Hindlimb muscle (tissue), 1 donor: ENCODE results near the gene NEU4. TPM values are rescaled to one million over a fixed set of nuclear protein-coding genes. Genes with fewer than 3 reads are reported as not detected.
"Not testable (repeated sequence)": the region's sequence is repeated elsewhere in the genome, so short reads cannot be mapped to it uniquely, and the experiment has no call there.

Experiments used
- DNase-seq: peaks from one replicate; pipeline ENCODE4 v3.0.0-alpha.2; 2013
- polyA plus RNA-seq: library from polyadenylated mRNA; unstranded; fragments of 120-200 nt; gene quantifications from one replicate; pipeline ENCODE4 v1.2.1, GENCODE V29; 2013; ENCODE audit not compliant: insufficient read length

The NEU4 gene
- polyA plus RNA-seq, 1 donor: 6.7 TPM

DNA sequence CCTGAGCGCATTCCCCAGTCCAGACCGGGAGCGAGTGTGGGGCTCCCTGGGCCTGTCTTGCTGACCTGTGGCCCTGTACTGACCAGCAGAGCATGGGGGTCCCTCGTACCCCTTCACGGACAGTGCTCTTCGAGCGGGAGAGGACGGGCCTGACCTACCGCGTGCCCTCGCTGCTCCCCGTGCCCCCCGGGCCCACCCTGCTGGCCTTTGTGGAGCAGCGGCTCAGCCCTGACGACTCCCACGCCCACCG is 5.3 kb downstream of the NEU4 start:
- no peak for DNase-seq

DNA sequence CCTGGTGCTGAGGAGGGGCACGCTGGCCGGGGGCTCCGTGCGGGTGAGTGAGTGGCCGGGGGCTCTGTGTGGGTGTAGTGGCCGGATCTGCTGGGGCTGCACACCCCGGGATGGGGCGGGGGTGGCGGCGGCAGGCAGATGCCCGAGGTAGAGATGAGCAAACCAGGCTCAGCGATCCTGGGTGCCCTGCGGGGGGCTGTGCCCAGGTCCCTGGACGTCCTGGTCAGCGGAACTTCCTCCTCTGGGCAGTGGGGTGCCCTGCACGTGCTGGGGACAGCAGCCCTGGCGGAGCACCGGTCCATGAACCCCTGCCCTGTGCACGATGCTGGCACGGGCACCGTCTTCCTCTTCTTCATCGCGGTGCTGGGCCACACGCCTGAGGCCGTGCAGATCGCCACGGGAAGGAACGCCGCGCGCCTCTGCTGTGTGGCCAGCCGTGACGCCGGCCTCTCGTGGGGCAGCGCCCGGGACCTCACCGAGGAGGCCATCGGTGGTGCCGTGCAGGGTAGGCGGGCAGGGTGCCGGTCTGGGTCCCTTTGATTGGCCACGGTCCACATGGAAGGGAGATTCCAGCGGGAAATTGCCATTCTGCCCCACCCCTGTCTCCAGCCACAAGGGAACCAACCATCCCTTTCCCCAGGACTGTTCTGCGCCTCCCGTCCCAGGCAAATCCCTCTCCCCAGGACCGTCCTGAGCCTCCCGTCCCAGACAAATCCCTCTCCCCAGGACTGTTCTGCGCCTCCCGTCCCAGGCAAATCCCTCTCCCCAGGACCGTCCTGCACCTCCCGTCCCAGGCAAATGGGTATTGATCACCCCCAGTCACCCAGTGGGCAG is 5.9 kb downstream of the NEU4 start:
- no peak for DNase-seq

DNA sequence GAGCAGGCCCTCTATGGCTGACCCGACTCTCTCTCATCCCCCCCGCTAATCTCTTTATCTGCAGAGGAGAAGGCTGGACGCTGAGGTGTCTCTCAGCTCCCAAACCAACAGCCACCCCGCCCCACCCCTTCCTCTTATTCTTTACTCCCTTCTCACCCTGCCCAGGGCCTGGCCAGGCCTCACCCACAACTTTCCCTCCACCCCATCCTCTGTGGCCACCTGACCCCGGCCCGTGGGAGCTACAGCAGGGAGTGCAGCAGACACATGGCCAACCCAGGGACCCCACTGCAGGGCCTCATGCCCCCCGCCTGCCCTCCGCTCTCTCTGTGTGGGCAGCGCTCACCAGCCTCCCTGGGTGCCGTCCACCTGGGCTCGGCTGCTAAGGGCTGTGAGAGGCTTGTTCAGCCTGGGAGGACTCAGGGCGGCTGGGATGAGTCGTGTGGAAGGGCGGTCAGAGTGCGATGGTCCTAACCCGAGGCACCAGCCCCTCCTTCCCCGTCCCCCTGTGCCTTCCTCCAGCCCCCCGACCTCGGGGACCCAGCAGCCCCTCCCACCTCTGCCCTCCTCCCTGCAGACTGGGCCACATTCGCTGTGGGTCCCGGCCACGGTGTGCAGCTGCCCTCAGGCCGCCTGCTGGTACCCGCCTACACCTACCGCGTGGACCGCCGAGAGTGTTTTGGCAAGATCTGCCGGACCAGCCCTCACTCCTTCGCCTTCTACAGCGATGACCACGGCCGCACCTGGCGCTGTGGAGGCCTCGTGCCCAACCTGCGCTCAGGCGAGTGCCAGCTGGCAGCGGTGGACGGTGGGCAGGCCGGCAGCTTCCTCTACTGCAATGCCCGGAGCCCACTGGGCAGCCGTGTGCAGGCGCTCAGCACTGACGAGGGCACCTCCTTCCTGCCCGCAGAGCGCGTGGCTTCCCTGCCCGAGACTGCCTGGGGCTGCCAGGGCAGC is 6.8 kb downstream of the NEU4 start:
- no peak for DNase-seq

DNA sequence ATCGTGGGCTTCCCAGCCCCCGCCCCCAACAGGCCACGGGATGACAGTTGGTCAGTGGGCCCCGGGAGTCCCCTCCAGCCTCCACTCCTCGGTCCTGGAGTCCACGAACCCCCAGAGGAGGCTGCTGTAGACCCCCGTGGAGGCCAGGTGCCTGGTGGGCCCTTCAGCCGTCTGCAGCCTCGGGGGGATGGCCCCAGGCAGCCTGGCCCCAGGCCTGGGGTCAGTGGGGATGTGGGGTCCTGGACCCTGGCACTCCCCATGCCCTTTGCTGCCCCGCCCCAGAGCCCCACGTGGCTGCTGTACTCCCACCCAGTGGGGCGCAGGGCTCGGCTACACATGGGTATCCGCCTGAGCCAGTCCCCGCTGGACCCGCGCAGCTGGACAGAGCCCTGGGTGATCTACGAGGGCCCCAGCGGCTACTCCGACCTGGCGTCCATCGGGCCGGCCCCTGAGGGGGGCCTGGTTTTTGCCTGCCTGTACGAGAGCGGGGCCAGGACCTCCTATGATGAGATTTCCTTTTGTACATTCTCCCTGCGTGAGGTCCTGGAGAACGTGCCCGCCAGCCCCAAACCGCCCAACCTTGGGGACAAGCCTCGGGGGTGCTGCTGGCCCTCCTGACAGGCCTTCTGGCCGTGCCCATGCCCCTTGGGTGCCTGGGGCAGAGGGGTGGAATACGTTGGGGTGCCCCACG is 7.6 kb downstream of the NEU4 start:
- no peak for DNase-seq

DNA sequence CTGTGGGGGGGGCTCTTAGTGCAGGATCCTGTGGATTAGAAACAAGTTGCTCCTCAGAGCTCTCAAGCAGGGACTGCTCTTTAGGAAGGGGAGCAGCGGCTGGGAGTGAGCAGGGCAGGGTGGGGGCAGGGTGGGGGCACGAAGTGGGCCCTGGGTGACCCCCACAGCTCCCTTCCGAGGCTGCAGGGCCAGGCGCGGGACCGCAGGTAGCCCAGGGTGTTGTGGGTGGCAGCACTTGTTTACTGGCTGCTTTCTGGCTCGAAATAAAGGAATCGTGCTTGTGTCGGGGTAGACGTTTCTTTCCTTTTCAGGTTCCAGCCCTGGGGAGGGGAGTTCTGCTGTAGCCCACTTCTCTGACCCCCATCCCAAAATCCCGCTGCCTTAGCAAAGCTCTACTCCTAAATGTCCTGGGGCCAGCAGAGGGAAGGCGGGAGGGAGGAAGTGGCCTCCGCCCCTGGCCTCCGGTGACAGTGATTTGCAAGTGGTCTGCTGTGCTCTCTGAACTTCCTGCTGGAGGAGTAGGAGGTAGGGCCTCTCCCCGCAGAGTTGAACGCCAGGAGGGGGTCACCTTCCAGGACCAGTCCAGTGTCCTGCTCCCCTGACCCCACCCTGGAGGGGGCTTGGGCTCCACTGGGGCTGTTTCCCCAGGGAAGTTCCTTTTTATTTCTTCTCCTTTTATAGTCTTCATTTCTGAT is 8.3 kb downstream of the NEU4 start:
- DNase-seq: no peak

DNA sequence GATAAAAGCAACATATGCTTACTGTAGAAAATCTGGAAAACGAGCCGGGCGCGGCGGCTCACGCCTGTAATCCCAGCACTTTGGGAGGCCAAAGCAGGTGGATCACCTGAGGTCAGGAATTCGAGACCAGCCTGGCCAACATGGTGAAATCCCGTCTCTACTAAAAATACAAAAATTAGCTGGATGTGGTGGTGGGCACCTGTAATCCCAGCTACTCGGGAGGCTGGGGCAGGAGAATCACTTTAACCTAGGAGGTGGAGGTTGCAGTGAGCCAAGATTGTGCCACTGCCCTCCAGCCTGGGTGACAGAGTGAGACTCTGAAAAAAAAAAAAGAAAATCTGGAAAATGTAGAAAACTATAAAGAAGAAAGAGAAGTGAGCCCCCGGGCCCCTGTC is 8.8 kb downstream of the NEU4 start:
- DNase-seq: not testable (repeated sequence)

DNA sequence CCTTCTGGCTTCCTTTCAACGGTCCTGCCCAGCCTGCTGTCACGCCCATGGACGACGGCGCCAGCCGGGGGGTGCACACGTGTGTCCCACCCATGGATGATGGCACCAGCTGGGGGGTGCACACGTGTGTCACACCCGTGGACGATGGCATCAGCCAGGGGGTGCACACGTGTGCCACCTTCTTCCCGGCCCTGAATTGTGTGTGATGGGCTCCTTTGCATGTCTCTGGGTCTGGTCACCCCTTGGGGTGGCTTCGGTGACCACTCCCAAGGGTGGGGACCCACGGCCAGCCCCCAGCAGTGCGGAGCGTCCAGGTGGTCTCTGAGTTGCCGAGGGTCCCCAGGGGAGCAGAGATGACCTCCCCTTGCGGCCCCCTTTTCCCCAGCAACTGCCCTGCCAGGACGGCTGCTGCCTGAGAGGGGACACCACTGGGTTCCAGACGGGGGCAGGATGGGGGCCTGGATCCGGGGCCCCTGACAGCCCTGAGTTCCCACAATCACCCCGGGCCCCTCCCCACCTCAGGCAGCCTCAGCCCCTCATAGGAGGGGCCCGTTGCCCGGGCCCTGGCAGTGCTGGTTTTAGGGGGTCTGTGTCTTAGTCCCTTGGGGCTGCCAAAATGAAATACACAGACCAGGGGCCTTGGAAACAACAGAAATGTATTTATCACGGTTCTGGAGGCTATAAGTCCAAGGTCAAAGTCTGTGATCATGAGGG is 9.4 kb downstream of the NEU4 start:
- no peak for DNase-seq

DNA sequence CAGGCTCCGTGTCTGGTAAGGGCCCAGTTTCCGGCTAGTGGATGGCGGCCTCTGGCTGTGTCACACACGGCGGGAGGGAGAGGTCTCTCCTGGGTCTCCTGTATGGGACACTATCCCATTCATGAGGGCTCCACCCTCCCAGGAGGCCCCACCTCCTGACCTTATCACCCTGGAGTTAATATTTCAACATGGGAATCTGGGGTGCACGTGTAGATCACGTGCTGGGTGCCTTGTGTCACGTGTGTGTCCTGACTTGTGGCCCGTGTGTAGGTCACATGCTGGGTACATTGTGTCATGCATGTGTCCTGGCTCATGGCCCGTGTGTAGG is 9.9 kb downstream of the NEU4 start:
- no peak for DNase-seq

DNA sequence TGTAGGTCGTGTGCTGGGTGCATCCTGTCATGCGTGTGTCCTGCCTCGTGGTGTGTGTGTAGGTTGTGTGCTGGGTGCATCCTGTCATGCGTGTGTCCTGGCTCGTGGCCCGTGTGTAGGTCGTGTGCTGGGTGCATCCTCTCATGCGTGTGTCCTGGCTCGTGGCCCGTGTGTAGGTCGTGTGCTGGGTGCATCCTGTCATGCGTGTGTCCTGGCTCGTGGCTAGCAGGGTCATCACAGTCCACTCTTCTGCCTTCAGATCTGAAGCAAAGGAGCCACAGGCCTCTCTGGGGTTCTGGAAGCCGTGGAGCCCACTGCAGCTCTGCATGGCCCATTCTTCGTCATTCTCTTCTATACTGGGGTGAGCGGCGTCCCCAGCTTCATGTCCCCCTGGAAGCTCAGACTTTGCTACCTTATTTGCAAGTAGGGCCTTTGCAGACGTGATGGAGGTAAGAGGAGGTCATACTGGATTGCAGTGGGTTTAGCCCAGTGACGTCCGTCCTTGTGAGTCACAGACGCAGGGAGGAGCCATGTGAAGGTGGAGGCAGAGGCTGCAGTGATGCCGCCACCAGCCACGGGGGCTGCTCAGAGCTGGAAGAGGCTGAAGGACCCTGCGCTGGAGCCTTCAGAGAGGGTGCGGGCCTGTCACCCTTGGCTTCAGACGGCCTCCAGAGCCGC is 11.1 kb downstream of the NEU4 start:
- DNase-seq: not testable (repeated sequence)

DNA sequence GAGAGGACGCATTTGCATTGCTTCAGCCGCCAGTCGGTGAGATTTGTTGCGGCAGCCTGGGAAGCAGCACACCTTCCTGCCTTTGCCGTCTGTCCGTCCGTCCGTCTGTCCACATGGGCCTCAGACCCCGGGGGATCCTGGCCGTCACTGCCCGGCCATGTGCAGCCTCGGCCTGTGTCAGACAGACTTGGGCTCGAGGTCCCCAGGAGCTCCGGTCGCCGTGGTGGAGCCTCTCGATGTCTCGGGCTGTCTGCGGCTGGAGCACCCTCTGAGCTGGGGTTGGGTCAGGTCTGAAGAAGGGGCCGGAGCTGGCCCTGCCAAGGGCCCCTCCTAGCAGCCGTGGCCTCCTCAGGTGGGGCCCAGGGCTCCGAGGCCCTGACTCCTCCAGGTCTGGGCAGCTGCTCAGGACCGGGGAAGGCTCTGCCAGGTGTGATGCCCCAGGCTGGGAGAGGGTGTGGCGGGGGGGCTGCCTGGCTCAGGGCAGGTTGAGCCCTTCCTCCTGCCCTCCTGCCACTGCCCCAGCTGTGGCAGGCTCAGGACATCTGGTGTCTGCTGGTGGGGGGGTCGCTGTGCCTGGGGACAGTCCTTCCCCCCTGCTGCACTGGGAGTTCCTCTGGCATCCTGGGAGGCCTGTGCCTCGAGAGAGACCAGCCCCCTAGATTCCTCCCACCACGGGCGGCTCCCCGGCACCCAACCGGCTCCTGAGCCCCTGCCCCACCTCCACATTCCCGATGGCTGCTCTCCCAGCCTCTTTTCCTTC is 11.8 kb downstream of the NEU4 start:
- DNase-seq: no peak

DNA sequence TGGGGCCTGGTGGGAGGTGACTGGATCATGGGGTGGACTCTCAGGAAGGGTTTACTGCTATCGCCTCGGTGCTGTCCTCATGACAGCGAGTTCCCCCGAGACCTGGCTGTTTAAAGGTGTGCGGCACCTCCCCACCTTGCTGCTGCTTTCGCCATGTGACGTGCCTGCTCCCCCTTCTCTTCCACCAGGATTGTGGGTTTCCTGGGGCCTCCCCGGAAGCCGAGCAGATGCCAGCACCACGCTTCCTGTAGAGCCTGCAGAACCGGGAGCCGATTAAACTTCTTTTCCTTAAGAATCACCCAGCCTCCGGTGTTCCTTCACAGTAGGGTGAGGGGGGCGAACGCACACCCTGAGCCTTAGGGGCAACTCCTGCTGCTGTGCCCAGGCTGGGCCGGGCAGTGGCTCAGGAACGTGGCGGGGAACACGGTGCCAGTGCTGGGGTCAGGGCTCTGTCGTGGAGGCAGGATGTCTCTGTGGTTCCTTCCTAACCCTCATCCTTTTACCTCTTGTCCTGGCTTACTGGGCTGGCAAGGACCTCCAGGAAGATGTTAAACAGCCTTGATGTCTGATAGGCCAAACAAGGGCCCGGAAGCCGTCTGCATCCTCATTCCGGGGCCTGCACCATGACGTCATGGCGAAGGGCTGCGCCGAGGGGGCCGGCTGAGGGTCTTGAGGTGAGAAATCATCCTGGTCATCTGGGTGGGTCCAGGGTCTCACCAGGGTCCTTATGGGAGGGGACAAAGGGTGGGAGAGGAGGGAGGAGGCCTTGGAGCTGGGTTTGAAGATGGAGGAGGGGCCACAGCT is 12.7 kb downstream of the NEU4 start:
- no peak for DNase-seq

DNA sequence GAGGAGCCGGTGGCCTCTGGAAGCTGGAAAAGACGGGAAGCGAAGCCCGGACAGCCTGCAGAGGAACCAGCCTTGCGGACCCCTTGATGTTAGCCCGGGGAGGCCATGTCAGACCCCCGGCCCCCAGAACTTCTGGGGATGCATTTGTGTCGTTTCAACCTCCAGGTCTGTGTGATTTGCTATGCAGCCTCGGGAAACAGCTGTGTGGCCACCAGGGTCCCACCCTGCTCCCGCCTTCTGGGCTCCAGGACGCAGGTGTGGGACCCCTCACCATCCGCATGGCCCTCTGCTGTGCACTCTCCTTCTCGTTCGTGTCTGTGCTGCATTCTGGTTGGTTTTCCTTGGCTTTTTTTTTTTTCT is 13.3 kb downstream of the NEU4 start:
- no peak for DNase-seq

DNA sequence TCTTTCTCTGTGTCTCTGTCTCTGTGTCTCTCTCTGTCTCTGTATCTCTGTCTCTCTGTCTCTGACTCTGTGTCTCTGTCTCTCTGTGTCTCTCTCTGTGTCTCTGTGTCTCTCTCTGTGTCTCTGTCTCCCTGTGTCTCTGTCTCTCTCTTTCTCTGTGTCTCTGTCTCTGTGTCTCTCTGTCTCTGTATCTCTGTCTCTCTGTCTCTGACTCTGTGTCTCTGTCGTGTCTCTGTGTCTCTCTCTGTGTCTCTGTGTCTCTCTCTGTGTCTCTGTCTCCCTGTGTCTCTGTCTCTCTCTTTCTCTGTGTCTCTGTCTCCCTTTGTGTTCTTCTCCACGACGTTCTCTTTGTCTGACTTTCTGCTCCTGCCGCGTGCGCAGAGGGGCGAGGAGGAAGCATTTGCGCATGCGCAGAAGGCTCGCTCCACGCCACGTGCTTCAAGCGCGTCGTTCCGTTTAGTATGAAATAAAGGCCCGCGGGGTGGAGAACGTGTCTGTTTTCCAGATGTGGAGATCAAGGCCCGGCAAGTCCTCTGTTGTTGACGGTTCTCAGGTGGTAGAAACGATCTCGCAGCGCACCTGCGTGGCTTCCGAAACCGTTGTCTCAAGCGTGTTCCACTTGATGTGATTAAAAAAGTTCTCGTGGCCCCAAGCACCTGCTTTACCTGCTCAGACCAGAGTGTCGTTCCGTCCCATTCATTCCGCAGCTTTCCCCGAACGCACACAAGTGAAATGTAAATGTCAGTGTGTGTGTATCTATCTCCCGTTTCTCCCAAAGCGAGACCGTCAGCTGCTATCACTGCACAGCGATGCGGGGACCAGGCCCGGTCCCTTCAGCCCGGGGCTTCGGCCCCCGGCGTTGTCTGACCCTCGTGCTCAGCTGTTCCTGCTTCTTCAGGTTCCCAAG is 14.8 kb downstream of the NEU4 start:
- DNase-seq: not testable (repeated sequence)

DNA sequence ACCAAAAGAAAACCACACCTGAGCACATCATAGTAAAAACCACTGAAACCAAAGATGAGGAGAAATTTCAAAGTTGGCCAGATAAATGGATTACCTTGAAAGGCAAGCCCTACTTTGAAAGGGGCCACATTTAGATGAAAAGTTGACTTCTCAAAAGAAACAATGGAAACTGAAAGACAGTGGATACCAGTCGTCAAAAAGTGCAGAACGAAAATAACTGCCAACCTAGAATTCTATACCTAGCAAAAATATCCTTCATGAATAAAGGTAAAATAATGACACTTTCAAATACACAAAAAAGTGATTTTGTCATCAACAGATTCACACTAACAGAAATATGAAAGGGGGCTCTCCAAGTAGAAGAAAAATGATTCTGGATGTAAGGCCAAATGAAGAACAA is 18.4 kb downstream of the NEU4 start:
- DNase-seq: no peak

DNA sequence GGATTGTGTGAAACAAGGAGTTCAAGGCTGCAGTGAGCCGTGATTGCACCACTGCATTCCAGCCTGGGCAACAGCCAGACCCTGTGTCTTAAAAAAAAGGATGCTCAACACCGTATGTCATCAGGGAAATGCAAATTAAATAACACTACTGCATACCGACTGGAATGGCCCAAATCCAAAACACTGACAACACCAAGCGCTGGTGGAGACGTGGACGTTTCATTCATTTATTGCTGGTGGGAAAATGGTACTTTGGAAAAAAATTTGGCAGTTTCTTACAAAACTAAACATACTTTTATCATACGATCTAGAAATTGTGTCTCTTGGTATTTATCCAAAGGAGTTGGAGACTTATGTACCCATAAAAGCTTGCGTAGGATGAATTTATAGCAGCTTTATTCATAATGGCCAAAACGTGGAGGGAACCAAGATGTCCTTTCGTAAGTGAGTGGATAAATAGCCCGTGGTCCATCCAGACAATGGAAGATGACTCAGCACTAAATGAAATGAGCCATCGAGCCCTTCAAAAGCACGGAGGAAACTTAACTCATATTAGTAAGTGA is 24.2 kb downstream of the NEU4 start:
- DNase-seq: no peak

DNA sequence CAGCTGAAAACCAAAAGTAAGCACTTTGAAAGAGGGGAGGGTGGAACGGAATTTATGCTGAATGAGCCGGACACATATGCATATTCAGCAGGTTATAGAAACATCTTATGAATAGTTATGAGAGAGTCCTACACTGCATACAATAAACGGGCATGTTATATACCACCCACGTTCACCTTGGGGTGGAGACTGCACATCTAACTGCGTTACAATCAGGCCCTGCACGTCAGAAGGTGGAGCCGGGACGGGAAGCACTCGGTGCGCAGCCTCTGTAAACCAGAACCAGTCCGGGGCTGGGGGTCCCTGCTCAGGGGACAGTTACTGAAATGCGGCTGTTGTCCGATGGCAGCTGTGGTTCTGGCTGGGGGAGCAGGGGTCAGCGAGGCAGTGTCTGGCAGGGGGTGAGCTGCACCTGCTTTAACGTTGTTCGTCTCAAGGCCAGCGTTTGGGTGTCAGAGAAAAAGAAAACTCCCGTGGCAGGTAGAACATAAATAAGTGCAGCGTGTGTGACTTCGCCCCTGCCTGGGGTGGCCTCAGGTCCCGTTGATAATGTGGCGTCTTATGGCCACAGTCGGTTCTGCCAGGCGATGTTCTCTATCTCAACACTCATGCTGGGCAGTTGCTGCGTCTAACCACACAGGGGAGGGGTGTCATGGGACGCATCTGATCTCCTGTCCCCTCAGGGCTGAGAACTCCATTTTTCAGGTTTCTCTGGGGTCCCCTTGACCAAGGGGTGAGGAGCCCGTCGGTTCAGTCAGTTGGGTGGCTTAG is 24.9 kb downstream of the NEU4 start:
- not testable (repeated sequence) for DNase-seq

DNA sequence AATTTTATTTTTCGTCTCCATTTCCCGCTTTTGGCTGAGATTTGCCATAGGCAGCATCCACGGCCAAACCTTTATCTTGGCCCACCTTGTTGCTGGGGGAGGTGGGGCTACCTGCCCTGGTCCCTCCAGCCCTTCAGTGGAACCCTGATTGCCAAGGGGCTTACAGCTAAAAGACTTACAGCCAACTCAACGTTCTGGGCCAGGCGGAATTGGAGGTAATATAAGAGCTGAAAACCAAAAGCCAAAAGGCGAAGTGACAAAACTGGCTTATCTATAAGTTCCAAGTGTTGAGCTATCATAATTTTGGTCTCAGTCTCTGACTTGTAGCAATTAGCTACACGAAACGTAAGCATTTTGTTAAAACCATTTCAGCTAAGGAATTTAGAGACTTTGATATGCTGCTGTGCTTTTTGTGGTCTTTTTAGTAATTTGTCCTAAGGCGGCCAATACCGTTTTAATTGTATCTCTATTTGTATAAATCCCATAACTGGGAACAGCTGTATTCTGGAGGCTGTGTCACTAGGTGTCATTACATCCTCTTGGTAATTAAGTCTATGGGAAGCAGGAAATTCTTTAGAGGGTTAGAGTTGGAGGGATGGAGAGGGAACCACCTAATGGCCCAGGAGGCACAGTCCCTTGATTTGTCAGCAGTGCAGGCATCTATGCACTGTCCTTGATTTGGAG is 25.7 kb downstream of the NEU4 start:
- DNase-seq: no peak
